Astrocyte of the cerebellum (primary cell): Measurements from ENCODE around the gene PCAT6.

ENCODE experiments used
- DNase-seq: peaks from one replicate; pipeline ENCODE4 v3.0.0-alpha.2; 2011; ENCODE audit warnings: low read depth
- H3K4me3 ChIP-seq: 2 replicates; pipeline ENCODE4 v1.5.1; 2011; ENCODE audit warnings: mild to moderate bottlenecking, low read depth, low read length, moderate library complexity
- CTCF ChIP-seq: IDR thresholded peaks from 2 replicates; pipeline ENCODE4 v1.5.1; 2012; ENCODE audit warnings: low read length, low read depth, moderate library complexity, mild to moderate bottlenecking; ENCODE audit errors: missing control alignments
- in situ Hi-C: cut with HindIII; loops from 2 replicates; pipeline ENCODE4 v1.10.0; 2017; ENCODE audit warnings: low sequenced_read_pairs

PCAT6 gene

DNA sequence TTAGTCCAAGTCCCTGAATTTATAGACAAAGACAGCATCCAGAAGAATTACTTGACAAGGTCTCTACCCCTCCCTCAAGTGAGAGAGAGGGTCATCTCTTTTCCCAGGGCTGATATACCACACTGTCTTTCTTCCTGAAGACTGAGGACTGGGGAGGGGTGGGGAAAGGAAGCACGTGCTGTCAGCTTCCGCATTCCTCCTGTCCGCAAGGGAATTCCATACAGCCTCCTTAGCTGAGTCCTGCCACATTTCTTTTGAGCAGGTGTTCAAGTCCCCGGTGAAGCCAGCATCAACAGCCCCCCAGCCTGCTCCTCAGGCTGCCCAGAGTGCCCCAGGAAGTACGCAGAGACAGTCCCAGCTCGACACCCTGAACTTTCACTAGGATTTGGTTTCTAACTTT lies 34.2 kb downstream of the PCAT6 start:
- H3K4me3 ChIP-seq: no peak overlapping the region
- DNase-seq: no peak
- no peak for TF ChIP-seq CTCF
- in situ Hi-C loops: no loop called here

- H3K4me3 ChIP-seq: no peak overlapping the region
- in situ Hi-C loops: no loop called here
- DNase-seq: no peak
- TF ChIP-seq CTCF: no peak
Observed at GRCh38 chr1:202848191-202848542, 37.4 kb downstream of the PCAT6 start.

DNA sequence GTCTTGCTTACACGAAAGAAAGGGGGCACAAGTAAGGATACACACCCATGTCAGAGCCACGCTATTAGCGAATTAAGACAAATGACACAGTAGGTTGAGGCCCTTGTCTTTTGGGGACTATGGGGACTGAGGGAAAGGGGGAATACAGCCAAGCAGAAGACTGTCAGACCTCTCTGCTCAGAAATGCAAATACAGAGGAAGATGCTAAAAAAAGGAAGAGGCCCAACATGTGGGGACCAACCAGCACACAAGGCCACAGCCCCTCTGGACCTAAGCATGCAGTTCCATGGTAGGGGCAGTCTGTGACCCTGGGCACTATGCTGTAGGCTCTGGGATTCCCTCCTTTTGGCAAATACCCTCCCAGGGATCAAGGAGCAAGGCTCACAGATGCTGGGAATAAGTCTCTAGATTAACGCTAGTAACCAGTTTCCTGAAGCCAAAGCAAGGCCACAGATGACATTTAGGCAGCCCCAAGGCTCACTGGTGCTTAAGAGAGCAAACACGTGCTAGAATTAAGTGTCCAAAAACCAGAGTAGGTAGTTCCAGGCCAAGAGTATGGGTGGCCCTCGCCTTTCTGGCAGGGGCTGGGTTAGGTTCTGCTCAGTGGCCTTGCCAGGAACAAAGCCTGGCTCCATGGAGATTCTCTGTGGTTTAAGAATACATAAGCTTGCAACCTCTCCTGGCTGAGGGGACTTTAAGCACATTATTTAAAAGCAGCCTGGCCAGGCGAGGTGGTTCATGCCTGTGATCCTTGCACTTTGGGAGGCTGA lies 40.0 kb downstream of the PCAT6 start:
- no peak for TF ChIP-seq CTCF
- DNase-seq: no peak
- in situ Hi-C loops: no loop called here
- no peak overlapping the region for H3K4me3 ChIP-seq

GRCh38 chr1:202852163-202852904 lies 41.6 kb downstream of the PCAT6 start:
- no peak for DNase-seq
- no peak overlapping the region for H3K4me3 ChIP-seq
- peak; percentile 64 for TF ChIP-seq CTCF
- in situ Hi-C loops: no loop called here

DNA sequence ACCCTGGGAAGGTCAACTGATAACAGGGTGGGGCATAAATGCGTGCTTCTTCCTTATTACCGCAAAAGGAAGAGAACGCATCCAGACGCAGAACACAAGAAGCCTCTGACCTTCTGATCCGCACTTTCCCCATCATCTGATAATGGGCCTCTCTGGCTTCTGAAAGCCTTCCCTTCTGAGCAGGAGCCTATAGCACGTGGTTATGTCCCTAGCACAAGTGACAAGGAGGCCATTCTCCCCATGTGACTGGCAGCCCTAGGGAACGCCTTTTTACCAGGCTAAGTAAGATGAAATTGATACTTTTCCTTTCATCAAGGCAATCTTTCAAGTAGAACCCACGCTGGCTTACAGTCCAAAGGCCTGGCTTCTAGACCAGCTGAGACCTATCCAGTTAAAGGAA lies 44.0 kb downstream of the PCAT6 start:
- DNase-seq: no peak
- in situ Hi-C loops: loop anchor here (5.0 kb wide), 1 partner anchor 32 kb away; no protein-coding TSS in a partner anchor
- no peak for TF ChIP-seq CTCF
- H3K4me3 ChIP-seq: no peak overlapping the region

GRCh38 chr1:202856014-202856413 lies 45.3 kb downstream of the PCAT6 start:
- in situ Hi-C loops: loop anchor here (5.0 kb wide), 1 partner anchor 34 kb away; no protein-coding TSS in a partner anchor
- TF ChIP-seq CTCF: no peak
- DNase-seq: no peak
- H3K4me3 ChIP-seq: no peak overlapping the region
